ENCODE measurements around the gene SDC3.
"Not testable (repeated sequence)": the region's sequence is repeated elsewhere in the genome, so short reads cannot be mapped to it uniquely, and the experiment has no call there.

SDC3 gene

GRCh38 chr1:30908696-30909364 is at the start of gene SDC3:
TSS of gene SDC3 (minus strand) at chr1:30908758. CDS start at chr1:30908586, 172 bp downstream.
- DNase-seq (ENCODE audit: low spot score), result no peak

- no peak for DNase-seq (ENCODE audit: low spot score)
Measured at GRCh38 chr1:30957560-30958222, 49.1 kb upstream of the SDC3 start.

- DNase-seq (ENCODE audit: low spot score), result no peak
Measured at GRCh38 chr1:30955448-30956015, 47.0 kb upstream of the SDC3 start.

- DNase-seq (ENCODE audit: low spot score), result no peak
Measured at GRCh38 chr1:30953685-30954084, 45.1 kb upstream of the SDC3 start.

GRCh38 chr1:30952098-30952497 is 43.5 kb upstream of the SDC3 start:
- DNase-seq (ENCODE audit: low spot score), result peak; percentile 52

- no peak for DNase-seq (ENCODE audit: low spot score)
Measured at GRCh38 chr1:30950700-30951099, 42.1 kb upstream of the SDC3 start.

- DNase-seq (ENCODE audit: low spot score), result no peak
Measured at GRCh38 chr1:30950053-30950452, 41.5 kb upstream of the SDC3 start.

GRCh38 chr1:30949487-30949838 is 40.9 kb upstream of the SDC3 start:
- not testable (repeated sequence) for DNase-seq (ENCODE audit: low spot score)

- not testable (repeated sequence) for DNase-seq (ENCODE audit: low spot score)
Measured at GRCh38 chr1:30948813-30949486, 40.4 kb upstream of the SDC3 start.

- no peak for DNase-seq (ENCODE audit: low spot score)
Measured at GRCh38 chr1:30948278-30948677, 39.7 kb upstream of the SDC3 start.

GRCh38 chr1:30947212-30947611 is 38.7 kb upstream of the SDC3 start:
- no peak for DNase-seq (ENCODE audit: low spot score)

GRCh38 chr1:30942326-30942963 is 33.9 kb upstream of the SDC3 start:
- no peak for DNase-seq (ENCODE audit: low spot score)

GRCh38 chr1:30940541-30940940 is 32.0 kb upstream of the SDC3 start:
- no peak for DNase-seq (ENCODE audit: low spot score)

GRCh38 chr1:30936541-30937171 is 28.1 kb upstream of the SDC3 start:
- no peak for DNase-seq (ENCODE audit: low spot score)

GRCh38 chr1:30935758-30936157 is 27.2 kb upstream of the SDC3 start:
- DNase-seq (ENCODE audit: low spot score), result not testable (repeated sequence)

GRCh38 chr1:30934613-30935012 is 26.1 kb upstream of the SDC3 start:
- DNase-seq (ENCODE audit: low spot score), result no peak

- no peak for DNase-seq (ENCODE audit: low spot score)
Measured at GRCh38 chr1:30933874-30934252, 25.3 kb upstream of the SDC3 start.

- no peak for DNase-seq (ENCODE audit: low spot score)
Measured at GRCh38 chr1:30930631-30931173, 22.1 kb upstream of the SDC3 start.

- no peak for DNase-seq (ENCODE audit: low spot score)
Measured at GRCh38 chr1:30929944-30930525, 21.5 kb upstream of the SDC3 start.

- no peak for DNase-seq (ENCODE audit: low spot score)
Measured at GRCh38 chr1:30929135-30929889, 20.8 kb upstream of the SDC3 start.

- DNase-seq (ENCODE audit: low spot score), result no peak
Measured at GRCh38 chr1:30928789-30929134, 20.2 kb upstream of the SDC3 start.
